Measurements from ENCODE around the gene JAM2. TPM values are rescaled to one million over a fixed set of nuclear protein-coding genes. Genes with fewer than 3 reads are reported as not detected.
A peak's percentile ranks its signal among the peaks of the same experiment; 100 is the strongest.

The JAM2 gene
- polyA plus RNA-seq, 1 donor = 50.0 TPM

GRCh38 chr21:25722631-25723030 lies 83.6 kb downstream of the JAM2 start:
- no peak for DNase-seq

DNA sequence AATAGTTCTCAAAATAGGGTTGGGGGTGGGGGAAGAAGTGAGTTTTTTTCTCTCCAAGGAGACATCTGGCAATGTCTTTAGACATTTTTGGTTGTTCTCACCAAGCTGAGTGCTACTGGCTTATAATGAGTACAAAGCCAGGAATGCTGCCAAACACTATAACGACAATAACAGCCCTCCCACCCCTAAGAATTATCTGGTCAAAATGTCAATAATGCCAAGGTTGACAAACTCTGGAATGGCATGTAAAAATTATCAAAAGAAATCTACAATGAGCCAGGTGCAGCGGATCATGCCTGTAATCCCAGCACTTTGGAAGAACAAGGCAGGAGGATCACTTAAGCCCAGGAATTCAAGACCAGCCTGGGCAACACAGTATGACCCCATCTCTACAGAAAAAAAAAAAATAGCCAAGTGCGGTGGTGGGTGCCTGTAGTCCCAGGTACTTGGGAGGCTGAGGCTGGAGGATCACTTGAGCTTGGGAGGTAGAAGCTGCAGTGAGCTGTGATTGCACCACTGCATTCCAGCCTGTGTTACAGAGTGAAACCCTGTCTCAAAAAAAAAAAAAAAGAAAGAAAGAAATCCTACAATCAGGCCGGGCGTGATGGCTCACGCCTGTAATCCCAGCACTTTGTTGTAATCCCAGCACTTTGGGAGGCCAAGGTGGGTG lies 93.2 kb downstream of the JAM2 start:
- no peak for DNase-seq

- DNase-seq = peak; percentile 41
Measured at GRCh38 chr21:25733859-25734653, 95.0 kb downstream of the JAM2 start.

- no peak for DNase-seq
Measured at GRCh38 chr21:25734654-25734903, 95.5 kb downstream of the JAM2 start.

DNA sequence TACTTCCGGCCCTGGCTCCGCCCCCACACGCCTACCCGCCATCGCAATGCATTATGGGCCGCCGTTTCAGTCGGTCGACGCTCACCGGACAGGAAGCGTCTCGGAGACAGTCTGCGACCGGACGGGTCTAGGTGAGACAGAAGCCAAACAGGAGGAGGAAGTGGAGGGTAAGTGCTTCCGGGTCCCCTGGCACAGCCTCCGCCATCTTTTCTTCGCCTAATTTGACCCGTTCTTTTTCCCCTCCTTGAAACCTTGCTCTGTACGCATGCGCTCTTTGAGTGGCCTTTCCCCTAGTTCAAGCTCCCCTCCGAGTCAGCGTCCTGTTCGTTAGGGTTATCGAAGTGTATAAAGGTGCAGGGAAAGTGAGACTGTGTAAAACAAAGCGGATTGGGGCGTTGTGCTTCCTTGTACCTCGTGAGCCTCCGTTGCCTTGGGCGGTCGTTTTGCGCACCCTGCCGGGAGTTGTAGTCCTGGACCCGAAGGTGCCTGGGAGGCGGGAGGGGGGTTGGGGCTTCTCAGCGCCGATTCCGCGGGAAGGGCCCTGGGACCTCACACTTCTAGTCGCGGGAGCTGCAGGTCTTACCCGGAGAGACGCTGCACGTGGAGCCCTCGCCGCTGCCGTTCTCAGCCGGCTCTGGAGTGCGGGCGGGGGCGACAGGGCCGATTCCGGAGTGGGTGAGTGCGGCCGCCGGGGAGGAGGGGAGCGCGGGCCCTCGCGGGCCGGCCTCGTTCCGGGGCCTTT lies 96.0 kb downstream of the JAM2 start, which contains the start of the genes ATP5PF and GABPA:
TSS of gene ATP5PF (minus strand) at position 1 of the 742 bp plus-strand sequence. CDS start 5,110 bp downstream, outside the sequence.
TSS of gene GABPA (plus strand) at position 69 of the 742 bp plus-strand sequence. CDS start 6,627 bp downstream, outside the sequence.
- DNase-seq = peak; percentile 96

GRCh38 chr21:25735646-25736597 lies 96.9 kb downstream of the JAM2 start:
- DNase-seq = peak; percentile 89

DNA sequence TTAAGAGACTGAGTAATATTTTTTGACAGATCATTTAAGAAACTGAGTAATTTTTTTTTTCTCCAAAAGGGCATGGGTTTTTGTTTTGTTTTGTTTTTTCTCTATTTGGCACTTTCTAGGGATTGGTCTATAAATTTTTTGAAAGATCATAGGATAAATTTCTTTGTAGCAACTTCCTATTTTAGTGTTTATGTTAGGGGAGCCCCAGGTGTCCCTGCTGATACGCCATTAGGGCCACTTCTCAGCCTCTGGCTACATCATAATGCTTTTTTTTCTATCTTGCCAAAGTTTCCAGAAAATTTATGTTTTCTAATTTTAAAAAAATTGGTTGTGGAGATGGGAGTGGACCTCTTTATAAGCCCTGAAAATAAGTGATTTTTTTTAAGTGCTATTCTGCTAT lies 98.4 kb downstream of the JAM2 start:
- DNase-seq = no peak

GRCh38 chr21:25742900-25743299 lies 103.8 kb downstream of the JAM2 start:
- DNase-seq = no peak

GRCh38 chr21:25744854-25745253 lies 105.8 kb downstream of the JAM2 start:
- DNase-seq = no peak

- no peak for DNase-seq
Measured at GRCh38 chr21:25750085-25750484, 111.0 kb downstream of the JAM2 start.

- no peak for DNase-seq
Measured at GRCh38 chr21:25752416-25752815, 113.4 kb downstream of the JAM2 start.

DNA sequence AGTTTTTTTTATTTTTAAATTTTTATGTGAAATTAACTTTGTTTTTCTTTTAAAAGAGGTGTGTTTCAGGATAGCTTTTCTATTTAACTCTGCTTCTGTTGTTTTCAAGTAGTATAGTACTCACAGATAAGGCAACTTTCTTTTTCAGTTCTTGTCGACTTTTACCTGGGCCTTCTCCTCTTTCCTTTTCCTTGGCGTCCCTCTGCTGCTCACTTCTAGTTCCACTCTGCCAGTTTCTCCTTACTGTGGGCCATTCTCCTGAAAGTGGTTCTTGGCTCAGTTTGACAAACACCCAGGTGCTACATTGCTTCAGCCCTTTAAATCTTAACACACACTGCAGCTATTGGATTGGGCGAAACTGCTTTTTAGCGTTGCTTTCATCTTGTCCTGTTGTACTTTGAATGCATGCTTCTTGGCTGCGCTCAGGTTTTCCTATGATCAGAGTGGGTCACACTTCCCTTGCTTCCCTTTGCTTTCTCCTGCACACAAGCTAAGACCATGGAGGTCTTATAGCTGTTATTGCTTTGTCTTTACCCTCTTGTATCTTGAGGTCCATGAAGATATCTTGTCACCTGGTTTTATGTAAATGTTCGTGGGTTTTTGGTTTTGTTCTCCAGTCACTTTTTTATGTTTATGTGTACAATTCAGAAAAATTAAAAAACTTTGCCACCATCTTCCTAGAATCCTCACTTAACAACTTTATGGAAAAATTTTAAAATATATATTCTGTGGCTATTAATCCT lies 117.3 kb downstream of the JAM2 start:
- no peak for DNase-seq

- peak; percentile 59 for DNase-seq
Measured at GRCh38 chr21:25757531-25757930, 118.5 kb downstream of the JAM2 start.

DNA sequence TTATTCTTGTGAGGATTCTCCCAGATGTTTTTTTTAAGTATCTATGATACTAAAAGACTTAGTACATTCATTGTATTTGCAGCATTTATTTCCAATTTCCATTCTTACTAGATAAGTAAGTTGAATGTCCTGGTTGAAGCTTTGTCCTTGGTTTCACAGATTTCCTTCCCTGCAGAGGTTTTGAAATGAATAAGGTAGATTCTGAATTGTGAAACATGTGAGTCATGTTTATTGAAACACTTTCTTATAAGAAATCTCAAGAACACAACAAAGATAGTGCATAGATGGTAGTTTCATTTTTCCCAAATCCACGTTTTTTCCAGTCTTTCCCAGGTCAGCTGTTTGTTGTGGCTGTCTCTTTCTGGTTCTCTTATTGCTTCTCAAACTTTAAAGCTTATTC lies 120.5 kb downstream of the JAM2 start:
- DNase-seq = no peak

DNA sequence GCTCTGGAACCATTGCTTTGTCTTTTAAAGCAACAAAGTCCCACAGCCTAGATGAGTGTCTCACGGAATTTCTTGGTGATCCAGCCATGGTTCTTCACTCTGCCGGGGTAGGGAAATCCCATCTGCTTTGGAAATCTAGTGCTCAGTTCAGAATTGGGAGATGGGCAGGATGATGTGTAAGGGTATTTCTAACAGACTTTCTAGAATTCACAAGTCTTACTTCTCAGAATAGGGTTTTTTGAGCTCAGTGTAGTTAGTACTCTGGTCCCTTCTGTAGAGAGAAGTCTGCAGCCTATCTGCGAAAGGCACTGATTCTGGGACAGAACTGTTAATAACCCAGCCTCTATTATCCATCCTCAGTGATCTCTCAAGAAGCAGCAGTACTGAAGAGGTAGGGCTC lies 121.0 kb downstream of the JAM2 start:
- DNase-seq = no peak

DNA sequence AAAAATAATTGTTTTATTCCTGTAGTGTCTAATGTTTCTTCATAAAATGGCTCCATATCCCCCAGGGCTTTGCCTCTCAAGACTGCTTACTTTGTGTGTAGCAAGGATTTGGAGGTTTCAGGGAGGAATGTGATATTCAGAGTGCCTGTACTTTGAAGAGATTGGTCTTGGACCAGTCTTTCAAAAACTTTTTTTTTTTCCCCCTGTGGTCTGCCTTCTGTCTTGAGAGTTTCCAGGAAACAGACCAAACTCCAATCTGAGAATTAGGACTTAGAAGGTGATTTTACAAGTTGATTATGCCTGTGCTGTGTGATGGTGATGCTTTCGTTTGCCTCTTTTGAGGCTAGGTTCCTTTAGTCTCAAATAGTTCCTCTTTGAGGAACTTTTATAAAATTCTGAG lies 121.6 kb downstream of the JAM2 start:
- DNase-seq = no peak

DNA sequence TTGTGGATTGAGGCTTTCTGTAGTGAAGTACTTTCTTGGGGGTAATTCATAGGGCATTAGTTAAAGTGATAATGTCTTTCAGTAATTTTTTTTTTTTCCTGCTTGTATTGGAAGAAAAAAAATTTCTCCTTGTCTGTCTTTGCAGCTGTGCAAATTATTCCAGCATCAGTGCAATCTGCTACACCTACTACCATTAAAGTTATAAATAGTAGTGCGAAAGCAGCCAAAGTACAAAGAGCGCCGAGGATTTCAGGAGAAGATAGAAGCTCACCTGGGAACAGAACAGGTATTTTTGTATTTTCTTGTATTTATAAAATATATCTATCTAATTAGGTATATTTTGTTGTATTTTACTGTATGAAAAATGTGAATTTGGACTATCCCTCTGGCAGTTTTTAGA lies 125.0 kb downstream of the JAM2 start:
- no peak for DNase-seq

Data from hindlimb muscle (tissue), 1 donor.